ENCODE measurements around the gene DDO. TPM values are rescaled to one million over a fixed set of nuclear protein-coding genes. Genes with fewer than 3 reads are reported as not detected.

Gene DDO
- total and polyA plus RNA-seq, 9 of the 15 experiments (the other 6 are each of a cell fraction or from before 2014, with no cell fraction given), result not detected

GRCh38 chr6:110355727-110356126 is 59.6 kb downstream of the DDO start (continued):
- TF ChIP-seq SREBF1 (IDR thresholded peaks at IDR 0.05; ENCODE audit: borderline replicate concordance, low read depth, low read length) (no peak), CREB1 (IDR thresholded peaks at IDR 0.05) (no peak), CREB1 (CRISPR knock-in tag; IDR thresholded peaks at IDR 0.05) (no peak), NR0B1 (IDR thresholded peaks at IDR 0.05; ENCODE audit: partially characterized antibody) (no peak), ZBTB12 (CRISPR knock-in tag; IDR thresholded peaks at IDR 0.05) (no peak)

GRCh38 chr6:110355022-110355421 is 60.4 kb downstream of the DDO start:
- BruUV-seq (replicated peaks), result no TSS peak
- CTCF ChIA-PET (ENCODE audit: low intra/inter-chr PET ratio), result no interaction called here
- no peak overlapping the region for H3K4me2 ChIP-seq (ENCODE audit: insufficient read depth, low read length)
- in situ Hi-C loops (cut with MboI) (no loop called here), intact Hi-C loops (cut with micrococcal nuclease) (no loop called here)
- peaks cover 24 to 27% of the 10 kb centered on the region in 2 experiments; a peak in 4 of 5 replicates for H3K27me3 ChIP-seq (ENCODE audit: control insufficient read depth in 2 of 2, insufficient read depth in 2 of 2, low read length in 2 of 2)
- no peaks in the 10 kb centered on the region; a peak in 2 of 5 replicates for H3K4me1 ChIP-seq (replicated peaks in 1 of 2; ENCODE audit: control insufficient read depth in 2 of 2, insufficient read depth in 2 of 2, low read length in 2 of 2)
- H3K9me1 ChIP-seq (ENCODE audit: control insufficient read depth, insufficient read depth, low read length), result no peaks in the 10 kb centered on the region
- H3K9ac ChIP-seq (ENCODE audit: insufficient read depth in 1 of 2, low read depth in 2 of 2, low read length in 2 of 2), result no peak overlapping the region
- no peaks in the 10 kb centered on the region for H3K9me3 ChIP-seq (replicated peaks; ENCODE audit: control insufficient read depth, insufficient read depth, low read depth, low read length)
- no peak overlapping the region for H3K27ac ChIP-seq (ENCODE audit: extremely low read depth, low read depth, low read length)
- no peaks in the 10 kb centered on the region for H3K36me3 ChIP-seq (ENCODE audit: control insufficient read depth, insufficient read depth, low read length)
- 5% methylated on average over 2 of the region's 2 CpGs for WGBS (ENCODE audit: insufficient coverage, low coverage, missing lambda C conversion rate)
- H2AFZ ChIP-seq (ENCODE audit: low read depth, low read length), result no peak overlapping the region
- H3K4me3 ChIP-seq, result no peak overlapping the region
- no peak for FAIRE-seq
- H3K79me2 ChIP-seq (ENCODE audit: control insufficient read depth, insufficient read depth, low read length), result no peaks in the 10 kb centered on the region
- ATAC-seq, result no peak
- POLR2A ChIA-PET, result interaction anchor here (0.8 kb wide), 1 partner anchor 11 kb away, joined by 3 read pairs; no protein-coding TSS in a partner anchor
- no peak for DNase-seq (ENCODE audit: extremely low read depth in 1 of 4, low spot score in 3 of 4)
- H4K20me1 ChIP-seq (replicated peaks; ENCODE audit: control insufficient read depth, insufficient read depth, low read length), result no peaks in the 10 kb centered on the region
- no peak for TF ChIP-seq ZNF512 (tag; IDR thresholded peaks at IDR 0.05)
- TF ChIP-seq TBP (optimal IDR thresholded peaks at IDR 0.05; ENCODE audit: low read depth, low read length), result no peak
- TF ChIP-seq, protein P1, sequence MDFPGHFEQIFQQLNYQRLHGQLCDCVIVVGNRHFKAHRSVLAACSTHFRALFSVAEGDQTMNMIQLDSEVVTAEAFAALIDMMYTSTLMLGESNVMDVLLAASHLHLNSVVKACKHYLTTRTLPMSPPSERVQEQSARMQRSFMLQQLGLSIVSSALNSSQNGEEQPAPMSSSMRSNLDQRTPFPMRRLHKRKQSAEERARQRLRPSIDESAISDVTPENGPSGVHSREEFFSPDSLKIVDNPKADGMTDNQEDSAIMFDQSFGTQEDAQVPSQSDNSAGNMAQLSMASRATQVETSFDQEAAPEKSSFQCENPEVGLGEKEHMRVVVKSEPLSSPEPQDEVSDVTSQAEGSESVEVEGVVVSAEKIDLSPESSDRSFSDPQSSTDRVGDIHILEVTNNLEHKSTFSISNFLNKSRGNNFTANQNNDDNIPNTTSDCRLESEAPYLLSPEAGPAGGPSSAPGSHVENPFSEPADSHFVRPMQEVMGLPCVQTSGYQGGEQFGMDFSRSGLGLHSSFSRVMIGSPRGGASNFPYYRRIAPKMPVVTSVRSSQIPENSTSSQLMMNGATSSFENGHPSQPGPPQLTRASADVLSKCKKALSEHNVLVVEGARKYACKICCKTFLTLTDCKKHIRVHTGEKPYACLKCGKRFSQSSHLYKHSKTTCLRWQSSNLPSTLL (IDR thresholded peaks at IDR 0.05), result no peak
- no peak for TF ChIP-seq CEBPG (CRISPR knock-in tag; IDR thresholded peaks at IDR 0.05)
- no peak for TF ChIP-seq CEBPG (tag; conservative IDR thresholded peaks at IDR 0.05 in 1 of 2, IDR thresholded peaks at IDR 0.05 in 1 of 2)
- TF ChIP-seq FOXA1 (IDR thresholded peaks at IDR 0.05; ENCODE audit: borderline replicate concordance), result no peak
- TF ChIP-seq ZNF347 (CRISPR knock-in tag; IDR thresholded peaks at IDR 0.05; ENCODE audit: low read depth), result no peak
- no peak for TF ChIP-seq HNRNPK (IDR thresholded peaks at IDR 0.05; ENCODE audit: low read depth, low read length, poor library complexity, severe bottlenecking)
- TF ChIP-seq EP400 (IDR thresholded peaks at IDR 0.05), result no peak
- TF ChIP-seq HMGN3 (IDR thresholded peaks at IDR 0.05; ENCODE audit: borderline replicate concordance, extremely low read depth, insufficient read length, low read depth, low read length), result no peak
